Activated CD4-positive, alpha-beta T cell treated with anti-CD3 and anti-CD28 coated beads for 1 hour (primary cell): ENCODE data around the gene XKR8.

Source experiments
- DNase-seq: peaks from one replicate; pipeline ENCODE4 v3.0.0-alpha.2; 2020

The XKR8 gene

DNA sequence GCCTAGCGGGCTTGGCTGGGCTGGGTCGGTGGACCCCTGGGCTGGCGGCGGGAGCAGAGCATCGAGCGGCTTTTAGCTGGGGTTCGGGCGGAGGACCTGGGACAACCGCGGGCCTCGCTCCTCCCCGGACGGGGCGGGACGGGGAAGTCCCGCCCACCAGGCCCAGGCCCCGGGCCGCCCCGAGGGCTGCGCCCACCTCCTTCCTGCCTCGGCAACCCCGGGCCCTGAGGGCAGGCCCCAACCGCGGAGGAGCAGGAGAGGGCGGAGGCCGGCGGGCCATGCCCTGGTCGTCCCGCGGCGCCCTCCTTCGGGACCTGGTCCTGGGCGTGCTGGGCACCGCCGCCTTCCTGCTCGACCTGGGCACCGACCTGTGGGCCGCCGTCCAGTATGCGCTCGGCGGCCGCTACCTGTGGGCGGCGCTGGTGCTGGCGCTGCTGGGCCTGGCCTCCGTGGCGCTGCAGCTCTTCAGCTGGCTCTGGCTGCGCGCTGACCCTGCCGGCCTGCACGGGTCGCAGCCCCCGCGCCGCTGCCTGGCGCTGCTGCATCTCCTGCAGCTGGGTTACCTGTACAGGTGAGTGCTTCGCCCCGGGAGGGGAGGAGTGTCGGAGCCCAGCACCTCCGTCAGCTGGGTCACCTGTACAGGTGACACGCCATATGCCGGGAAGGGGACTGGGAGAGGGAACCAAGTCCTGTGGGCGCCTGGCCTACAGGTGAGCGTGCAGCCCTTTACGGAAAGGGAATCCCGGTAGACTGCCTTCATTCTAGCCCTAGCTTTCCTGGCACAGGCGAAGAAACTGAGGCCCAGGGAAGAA is at the start of gene XKR8:
Gene XKR8 (plus strand): TSS at position 182 of the 812 bp plus-strand sequence. CDS start 97 bp downstream, at position 279.
- DNase-seq = peak; percentile 72

DNA sequence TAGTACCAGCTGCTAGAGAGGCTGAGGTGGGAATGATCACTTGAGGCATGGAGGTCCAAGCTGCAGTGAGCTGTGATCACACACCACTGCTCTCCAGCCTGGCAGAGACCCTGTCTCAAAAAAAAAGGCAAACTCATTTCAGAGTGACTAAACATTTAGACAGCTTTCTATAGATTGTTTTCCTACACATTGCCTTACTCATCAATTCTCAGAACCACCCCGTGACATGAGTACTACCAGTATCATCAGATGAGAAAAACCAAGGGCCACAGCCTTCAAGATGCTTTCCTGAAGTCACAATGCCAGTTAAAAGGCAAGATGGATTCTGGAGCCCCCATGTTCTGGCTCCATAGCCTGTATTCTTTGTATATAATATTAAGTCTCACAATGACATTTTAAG is 47.3 kb upstream of the XKR8 start:
- no peak for DNase-seq

DNA sequence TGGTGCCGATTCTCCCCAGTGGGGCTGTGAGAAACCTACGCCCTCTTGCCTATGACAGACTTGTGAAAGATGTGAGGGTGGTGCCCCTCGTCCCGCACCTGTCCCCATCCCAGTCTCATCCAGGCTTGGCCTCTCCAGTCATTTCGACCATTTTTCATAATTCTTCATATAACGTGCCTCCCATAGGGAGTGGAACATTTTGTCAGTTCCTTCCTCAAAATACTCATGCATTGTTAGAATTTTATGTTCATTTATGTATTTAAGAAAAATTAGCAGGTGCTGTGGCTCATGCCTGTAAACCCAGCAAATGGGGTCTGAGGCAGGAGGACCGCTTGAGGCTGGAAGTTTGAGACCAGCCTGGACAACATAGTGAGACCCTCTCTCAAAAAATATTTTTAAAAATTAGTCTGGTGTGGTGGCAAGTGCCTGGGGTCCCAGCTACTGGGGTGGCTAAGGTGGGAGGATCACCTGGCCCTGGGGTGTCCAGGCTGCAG is 44.6 kb upstream of the XKR8 start:
- DNase-seq = no peak

DNA sequence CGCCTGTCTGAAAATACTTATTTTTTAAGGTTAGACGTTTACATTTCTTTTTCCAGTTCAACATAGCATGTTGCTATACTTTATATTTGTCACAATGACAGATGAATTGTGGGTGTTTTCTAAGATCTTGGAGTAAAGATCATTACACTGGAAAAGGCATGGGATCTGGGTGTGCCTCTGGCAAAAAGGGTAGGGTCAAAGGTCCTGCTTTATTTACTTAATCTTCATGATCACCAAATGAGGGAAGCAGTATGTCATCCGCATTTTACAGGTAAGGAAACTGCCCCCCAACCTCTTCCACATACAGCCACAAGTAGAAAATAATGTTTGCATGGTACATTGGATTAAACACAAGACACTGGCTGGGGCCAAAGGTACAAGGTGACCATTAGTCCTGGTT is 37.5 kb upstream of the XKR8 start:
- no peak for DNase-seq

- no peak for DNase-seq
Observed at GRCh38 chr1:27928216-27928954, 31.4 kb upstream of the XKR8 start.

GRCh38 chr1:27931184-27931583 is 28.6 kb upstream of the XKR8 start:
- DNase-seq = no peak

DNA sequence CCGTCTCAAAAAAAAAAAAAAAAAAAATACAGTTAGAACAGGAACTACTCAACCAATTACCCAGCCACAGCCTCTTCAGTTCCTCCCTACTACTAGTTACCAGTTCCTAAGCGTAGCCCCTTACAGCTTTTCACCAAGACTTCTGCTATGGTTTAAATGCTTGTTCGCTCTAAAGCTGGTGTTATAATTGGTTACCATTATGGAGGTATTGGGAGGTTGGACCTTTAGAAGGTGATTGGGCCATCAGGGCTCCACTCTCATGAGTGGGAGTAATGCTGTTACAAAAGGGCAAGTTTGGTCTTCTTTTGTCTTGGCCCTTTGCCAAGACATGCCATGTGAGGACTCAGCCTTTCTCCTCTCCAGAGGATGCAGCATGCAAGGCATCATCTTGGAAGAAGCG is 28.0 kb upstream of the XKR8 start:
- no peak for DNase-seq

DNA sequence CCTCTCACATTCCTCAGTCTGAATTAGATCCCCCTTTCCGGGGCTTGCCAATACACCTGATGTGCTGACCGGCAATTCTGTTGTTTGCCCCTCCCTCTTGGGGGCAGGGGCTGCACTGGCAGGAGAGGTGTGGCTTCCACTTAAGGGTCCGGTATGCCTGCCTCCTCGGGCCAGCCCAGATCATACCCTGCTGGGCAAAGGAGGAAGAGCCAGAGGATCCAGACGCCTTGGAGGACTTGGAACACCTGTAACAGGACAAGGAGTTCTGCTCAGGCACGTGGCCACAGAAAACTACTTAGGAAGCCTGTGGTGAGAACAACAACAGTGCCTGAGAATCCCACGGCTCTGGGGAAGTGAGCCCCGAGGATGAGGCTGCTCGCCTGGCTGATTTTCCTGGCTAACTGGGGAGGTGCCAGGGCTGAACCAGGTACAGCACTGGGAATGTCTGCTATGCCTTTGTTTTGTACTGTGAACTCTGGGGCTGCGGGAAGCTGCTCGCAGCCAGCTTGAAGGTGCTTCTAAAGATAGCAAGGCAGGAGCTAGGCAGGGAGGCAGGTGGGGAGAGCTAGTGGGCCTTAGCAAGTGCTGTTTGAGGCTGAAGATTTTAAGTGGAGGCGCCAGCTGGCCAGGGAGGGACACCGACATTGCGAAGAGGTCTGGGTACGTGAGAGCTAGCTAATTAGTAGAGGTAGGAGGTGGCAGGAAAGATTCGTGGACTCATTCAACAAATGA is 24.8 kb upstream of the XKR8 start, which contains the start of gene SMPDL3B:
Gene SMPDL3B (plus strand): TSS at position 183 of the 732 bp plus-strand sequence. CDS start 184 bp downstream, at position 367.
- DNase-seq = no peak

DNA sequence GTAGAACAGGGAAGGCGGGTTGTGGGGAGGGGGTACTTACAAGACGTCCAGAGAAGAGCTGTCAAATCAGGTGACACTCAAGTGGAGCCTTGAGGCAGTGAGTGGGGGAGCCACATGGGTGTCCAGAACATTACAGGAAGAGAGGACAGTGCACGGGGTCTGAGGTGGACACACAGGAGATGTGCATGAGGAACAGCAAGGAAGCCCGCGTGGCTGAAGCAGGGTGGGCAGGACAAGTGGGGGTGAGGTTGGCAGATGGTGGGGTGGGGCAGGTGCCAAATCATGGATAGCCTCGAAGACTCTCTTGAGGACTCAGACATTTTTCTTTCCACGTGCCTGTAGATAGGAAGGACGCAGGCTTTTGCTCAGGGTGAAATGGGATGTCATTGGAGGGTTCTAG is 24.1 kb upstream of the XKR8 start:
- no peak for DNase-seq

- DNase-seq = no peak
Observed at GRCh38 chr1:27936370-27936769, 23.4 kb upstream of the XKR8 start.

DNA sequence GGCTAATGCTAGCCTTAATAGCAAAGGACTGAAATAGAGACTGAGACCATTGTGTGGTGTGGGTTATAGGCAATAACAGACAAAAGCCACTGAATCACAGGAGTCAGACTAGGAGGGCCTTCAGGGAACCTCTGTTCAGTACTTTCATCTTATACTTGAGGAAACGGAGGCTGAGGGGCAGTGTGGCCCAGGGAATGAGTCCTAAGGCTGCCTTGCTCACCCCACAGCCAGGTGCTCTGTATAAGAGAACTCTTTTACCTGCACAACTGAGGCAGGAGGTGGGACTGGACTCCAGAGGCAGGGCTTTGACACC is 22.3 kb upstream of the XKR8 start:
- DNase-seq = no peak

DNA sequence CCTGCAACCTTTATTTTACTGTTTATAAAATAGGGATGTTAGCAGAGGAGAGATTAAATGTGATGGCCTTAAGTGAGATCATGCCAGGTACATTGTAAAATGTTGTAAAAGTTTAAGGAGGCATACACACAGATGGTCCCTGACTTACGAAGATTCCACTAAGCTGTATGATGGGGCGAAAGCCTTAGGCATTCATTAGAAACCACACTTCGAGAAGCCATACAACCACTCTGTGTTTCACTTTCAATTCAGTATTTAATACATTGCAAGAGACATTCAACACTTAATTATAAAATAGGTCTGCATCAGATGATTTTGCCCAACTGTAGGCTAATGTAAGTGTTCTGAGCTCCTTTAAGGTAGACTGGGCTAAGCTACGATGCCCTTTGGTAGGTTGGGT is 21.3 kb upstream of the XKR8 start:
- DNase-seq = no peak

- peak; percentile 61 for DNase-seq
Observed at GRCh38 chr1:27940297-27940696, 19.5 kb upstream of the XKR8 start.

- no peak for DNase-seq
Observed at GRCh38 chr1:27940870-27941560, 18.8 kb upstream of the XKR8 start.

DNA sequence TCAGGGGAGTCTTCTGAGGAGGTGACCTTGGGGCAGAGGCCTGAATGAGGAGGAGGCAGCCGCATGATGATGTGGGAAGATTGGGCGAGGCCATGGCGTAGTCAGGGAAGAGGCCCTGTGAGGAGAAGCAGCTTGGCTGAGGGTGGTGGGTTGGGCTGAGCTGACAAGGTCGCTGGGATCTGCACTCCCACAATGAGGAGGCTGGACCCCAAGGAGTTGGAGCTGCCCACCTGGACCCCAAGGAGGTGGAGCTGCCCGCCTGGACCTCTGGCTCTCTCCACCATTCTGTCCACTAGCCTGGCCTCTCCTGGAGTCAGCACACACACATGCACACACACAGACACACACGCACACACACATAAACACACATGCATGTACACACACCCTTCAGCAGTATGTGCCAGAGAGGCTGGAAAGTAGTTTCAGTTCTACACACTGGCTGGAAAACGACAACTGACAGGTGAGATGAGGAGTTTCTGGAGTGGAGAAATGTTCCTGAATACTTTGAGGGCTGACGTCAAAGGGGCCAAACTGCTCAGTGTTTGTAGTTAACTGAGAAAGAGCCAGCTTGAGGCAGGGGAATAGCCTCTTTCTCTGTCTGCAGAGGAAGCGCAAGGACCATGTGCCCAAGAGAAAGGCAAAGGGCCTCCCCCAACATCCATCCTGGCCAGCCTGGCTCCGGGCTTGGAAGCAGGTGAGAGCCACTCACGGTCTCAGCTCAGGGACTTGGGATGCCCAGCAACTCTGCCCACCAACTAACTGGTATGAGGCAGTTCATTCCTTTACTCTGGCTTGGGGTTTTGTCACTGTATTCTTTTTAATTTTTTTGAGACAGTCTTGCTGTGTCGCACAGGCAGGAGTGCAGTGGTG is 17.9 kb upstream of the XKR8 start:
- DNase-seq = no peak

GRCh38 chr1:27945020-27945419 is 14.8 kb upstream of the XKR8 start:
- DNase-seq = no peak

GRCh38 chr1:27949027-27949426 is 10.7 kb upstream of the XKR8 start:
- no peak for DNase-seq

- DNase-seq = no peak
Observed at GRCh38 chr1:27951396-27951795, 8.4 kb upstream of the XKR8 start.

DNA sequence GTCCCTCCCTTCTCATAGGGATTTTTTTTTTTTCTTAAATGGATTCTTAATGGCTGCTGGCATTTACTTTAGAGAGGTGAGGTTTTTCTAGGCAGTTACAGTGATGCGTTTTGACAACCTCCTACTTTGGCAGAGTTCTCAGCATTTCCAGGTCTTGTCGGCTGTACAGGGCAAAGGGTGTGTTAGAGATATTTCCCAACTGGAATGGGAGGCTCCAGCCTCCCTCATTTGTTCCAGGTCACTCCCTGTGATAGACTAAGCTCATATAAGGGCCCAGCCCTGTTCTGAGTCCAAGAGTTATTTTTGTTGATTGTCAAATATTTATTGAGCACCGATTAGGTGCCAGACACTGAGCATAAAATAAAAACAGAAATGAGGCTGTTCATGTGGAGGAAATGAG is 7.6 kb upstream of the XKR8 start:
- DNase-seq = no peak

- DNase-seq = no peak
Observed at GRCh38 chr1:27954186-27954585, 5.6 kb upstream of the XKR8 start.

DNA sequence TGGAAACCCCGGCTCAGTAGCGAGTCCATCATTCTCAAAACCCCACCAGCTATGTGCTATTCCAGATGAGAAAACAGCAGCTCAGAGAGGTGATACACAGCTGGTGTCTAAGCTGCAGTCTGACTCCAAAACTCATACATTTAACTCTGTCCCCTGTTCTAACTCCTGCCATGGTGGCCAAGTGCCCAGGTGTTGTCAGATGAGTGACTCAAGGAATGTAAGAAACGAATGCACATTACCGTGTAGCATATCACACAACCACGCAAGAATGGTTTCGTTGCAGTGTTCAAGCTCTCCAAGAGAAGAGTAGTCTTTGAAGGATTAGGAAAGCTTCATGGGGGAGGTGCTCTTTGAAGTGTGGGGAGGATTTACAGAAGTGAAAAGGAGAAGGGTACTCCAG is 4.7 kb upstream of the XKR8 start:
- DNase-seq = no peak

DNA sequence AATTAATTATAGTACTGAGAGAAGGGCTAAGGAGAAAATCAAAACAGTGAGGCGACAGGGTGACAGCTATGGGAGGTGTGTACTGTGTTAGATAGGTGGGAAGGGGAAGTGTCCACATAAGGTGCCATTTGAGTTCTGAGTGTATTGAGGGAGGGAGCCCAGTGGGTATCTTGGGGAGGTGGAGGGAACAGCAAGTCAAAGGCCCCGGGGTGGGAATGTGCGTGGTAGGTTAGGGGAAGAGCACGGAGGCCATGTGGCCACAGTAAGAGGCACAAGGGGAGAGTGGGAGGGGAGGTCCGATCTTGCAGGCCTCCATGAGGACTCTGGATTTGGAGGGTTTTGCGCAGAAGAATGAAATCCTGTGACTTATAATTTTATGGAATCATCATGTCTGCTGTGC is 3.0 kb upstream of the XKR8 start:
- DNase-seq = no peak
